DOHH2 (cell line): ENCODE measurements around the gene MXRA7.

Experiments used
- H3F3A ChIP-seq: fragments of 200-600 bp; sonication (generic), shearing (Covaris generic); 2 replicates; pipeline ENCODE4 v1.6.0; 2016; ENCODE audit warnings: antibody characterized with exemption, mild to moderate bottlenecking; ENCODE audit not compliant: control insufficient read depth, insufficient read depth
- H3K27ac ChIP-seq: fragments of 200-600 bp; sonication (generic); 2 replicates; pipeline ENCODE4 v1.5.1; 2014; ENCODE audit warnings: low read depth, mild to moderate bottlenecking, low read length, moderate library complexity
- H3K27me3 ChIP-seq: fragments of 200-600 bp; sonication (generic); 2 replicates; pipeline ENCODE4 v1.6.1; 2014; ENCODE audit warnings: mild to moderate bottlenecking, low read length, mixed read lengths; ENCODE audit not compliant: control insufficient read depth
- H3K36me3 ChIP-seq: fragments of 200-600 bp; sonication (generic); 2 replicates; pipeline ENCODE4 v1.6.1; 2014; ENCODE audit warnings: mild to moderate bottlenecking, low read length, moderate library complexity, mixed read lengths; ENCODE audit not compliant: control insufficient read depth
- H3K4me1 ChIP-seq: fragments of 200-600 bp; sonication (generic); 2 replicates; pipeline ENCODE4 v1.6.1; 2014; ENCODE audit warnings: mild to moderate bottlenecking, low read length, mixed read lengths; ENCODE audit not compliant: control insufficient read depth
- H3K4me2 ChIP-seq: fragments of 200-600 bp; sonication (generic); 2 replicates; pipeline ENCODE4 v1.6.0; 2014; ENCODE audit warnings: mild to moderate bottlenecking, low read length, moderate library complexity
- H3K4me3 ChIP-seq: fragments of 200-600 bp; sonication (generic); 2 replicates; pipeline ENCODE4 v1.5.1; 2014; ENCODE audit warnings: mild to moderate bottlenecking, low read length, mixed read lengths
- H3K79me2 ChIP-seq: fragments of 200-600 bp; sonication (generic); 2 replicates; pipeline ENCODE4 v1.6.1; 2014; ENCODE audit warnings: mild to moderate bottlenecking, low read length, mixed read lengths; ENCODE audit not compliant: control insufficient read depth
- H3K9me2 ChIP-seq: fragments of 200-600 bp; sonication (generic); replicated peaks from 2 replicates; pipeline ENCODE4 v1.6.1; 2014; ENCODE audit warnings: mild to moderate bottlenecking, low read length, mixed read lengths; ENCODE audit not compliant: control insufficient read depth
- H3K9me3 ChIP-seq: fragments of 200-600 bp; sonication (generic); 2 replicates; pipeline ENCODE4 v1.6.1; 2014; ENCODE audit warnings: antibody characterized with exemption, low read length, mixed read lengths; ENCODE audit not compliant: control insufficient read depth, insufficient read depth
- H4K20me1 ChIP-seq: fragments of 200-600 bp; sonication (generic); 2 replicates; pipeline ENCODE4 v1.6.0; 2014; ENCODE audit warnings: low read depth, mild to moderate bottlenecking, antibody characterized with exemption, low read length, moderate library complexity; ENCODE audit not compliant: control insufficient read depth, insufficient read depth
- EZH2phosphoT487 ChIP-seq: fragments of 200-600 bp; sonication (generic); IDR thresholded peaks from 2 replicates; pipeline ENCODE4 v1.6.1; 2017; ENCODE audit warnings: borderline replicate concordance, mild to moderate bottlenecking, antibody characterized with exemption, low read length, moderate library complexity, mixed read lengths
- TF ChIP-seq, protein P1 (sequence below): fragments of 200-600 bp; sonication (generic); IDR thresholded peaks from one replicate; pipeline ENCODE4 v1.5.1; 2014; ENCODE audit warnings: antibody characterized with exemption, mild to moderate bottlenecking, low read depth, low read length; ENCODE audit not compliant: poor library complexity, severe bottlenecking

The MXRA7 gene

DNA sequence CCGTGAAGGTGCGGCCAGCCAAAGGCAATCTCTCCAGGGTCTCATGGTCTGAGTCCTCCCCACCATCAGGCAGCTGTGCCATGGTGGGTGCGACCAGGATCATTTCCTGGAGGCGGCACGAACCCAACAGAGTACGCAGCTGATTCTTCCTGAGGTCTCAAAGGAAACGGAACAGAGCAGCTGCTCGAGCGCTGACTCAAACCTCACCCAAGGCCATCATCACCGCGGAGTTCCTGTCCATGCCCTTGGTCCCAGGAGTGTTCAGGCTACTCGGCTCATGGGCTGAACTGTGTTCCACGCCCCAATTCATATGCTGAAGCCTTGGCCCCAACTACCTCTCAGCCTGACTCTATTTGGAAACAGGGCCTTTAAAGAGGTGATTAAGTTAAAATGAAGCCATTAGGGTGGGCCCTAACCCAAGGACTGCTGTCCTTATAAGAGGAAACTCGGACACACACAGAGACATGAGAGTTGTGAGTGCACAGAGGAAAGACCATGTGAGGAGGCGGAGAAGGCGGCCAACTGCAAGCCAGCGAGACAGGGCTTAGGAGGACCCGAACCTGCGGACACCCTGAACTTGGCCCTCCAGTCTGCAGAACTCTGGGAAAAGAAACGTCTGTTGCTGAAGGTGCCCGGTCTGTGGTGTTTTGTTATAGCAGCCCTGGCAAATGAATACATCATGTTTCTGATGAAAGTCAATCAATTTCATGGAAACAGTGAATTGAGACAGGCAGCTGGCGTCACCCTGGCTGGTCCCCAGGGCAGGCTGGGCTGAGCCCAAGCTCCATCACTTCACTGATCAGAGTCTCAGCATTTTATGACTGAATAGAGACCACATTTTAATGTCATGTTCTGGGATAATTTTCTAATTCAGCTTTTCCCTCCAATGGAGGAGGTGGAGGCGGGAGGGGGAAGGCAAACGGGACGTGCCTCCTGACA, 13.7 kb downstream of the MXRA7 start:
- TF ChIP-seq, protein P1, sequence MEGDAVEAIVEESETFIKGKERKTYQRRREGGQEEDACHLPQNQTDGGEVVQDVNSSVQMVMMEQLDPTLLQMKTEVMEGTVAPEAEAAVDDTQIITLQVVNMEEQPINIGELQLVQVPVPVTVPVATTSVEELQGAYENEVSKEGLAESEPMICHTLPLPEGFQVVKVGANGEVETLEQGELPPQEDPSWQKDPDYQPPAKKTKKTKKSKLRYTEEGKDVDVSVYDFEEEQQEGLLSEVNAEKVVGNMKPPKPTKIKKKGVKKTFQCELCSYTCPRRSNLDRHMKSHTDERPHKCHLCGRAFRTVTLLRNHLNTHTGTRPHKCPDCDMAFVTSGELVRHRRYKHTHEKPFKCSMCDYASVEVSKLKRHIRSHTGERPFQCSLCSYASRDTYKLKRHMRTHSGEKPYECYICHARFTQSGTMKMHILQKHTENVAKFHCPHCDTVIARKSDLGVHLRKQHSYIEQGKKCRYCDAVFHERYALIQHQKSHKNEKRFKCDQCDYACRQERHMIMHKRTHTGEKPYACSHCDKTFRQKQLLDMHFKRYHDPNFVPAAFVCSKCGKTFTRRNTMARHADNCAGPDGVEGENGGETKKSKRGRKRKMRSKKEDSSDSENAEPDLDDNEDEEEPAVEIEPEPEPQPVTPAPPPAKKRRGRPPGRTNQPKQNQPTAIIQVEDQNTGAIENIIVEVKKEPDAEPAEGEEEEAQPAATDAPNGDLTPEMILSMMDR = no peak
- no peak for TF ChIP-seq EZH2phosphoT487
- no peak overlapping the region for H3K4me2 ChIP-seq
- no peak overlapping the region for H3K27ac ChIP-seq
- H4K20me1 ChIP-seq = no peaks in the 10 kb centered on the region
- no peaks in the 10 kb centered on the region for H3K9me3 ChIP-seq
- H3K4me1 ChIP-seq = no peaks in the 10 kb centered on the region
- peaks cover 39% of the 10 kb centered on the region for H3K27me3 ChIP-seq
- H3K79me2 ChIP-seq = no peaks in the 10 kb centered on the region
- no peak overlapping the region for H3K4me3 ChIP-seq
- H3F3A ChIP-seq = no peaks in the 10 kb centered on the region
- H3K36me3 ChIP-seq = no peaks in the 10 kb centered on the region
- no peaks in the 10 kb centered on the region for H3K9me2 ChIP-seq

DNA sequence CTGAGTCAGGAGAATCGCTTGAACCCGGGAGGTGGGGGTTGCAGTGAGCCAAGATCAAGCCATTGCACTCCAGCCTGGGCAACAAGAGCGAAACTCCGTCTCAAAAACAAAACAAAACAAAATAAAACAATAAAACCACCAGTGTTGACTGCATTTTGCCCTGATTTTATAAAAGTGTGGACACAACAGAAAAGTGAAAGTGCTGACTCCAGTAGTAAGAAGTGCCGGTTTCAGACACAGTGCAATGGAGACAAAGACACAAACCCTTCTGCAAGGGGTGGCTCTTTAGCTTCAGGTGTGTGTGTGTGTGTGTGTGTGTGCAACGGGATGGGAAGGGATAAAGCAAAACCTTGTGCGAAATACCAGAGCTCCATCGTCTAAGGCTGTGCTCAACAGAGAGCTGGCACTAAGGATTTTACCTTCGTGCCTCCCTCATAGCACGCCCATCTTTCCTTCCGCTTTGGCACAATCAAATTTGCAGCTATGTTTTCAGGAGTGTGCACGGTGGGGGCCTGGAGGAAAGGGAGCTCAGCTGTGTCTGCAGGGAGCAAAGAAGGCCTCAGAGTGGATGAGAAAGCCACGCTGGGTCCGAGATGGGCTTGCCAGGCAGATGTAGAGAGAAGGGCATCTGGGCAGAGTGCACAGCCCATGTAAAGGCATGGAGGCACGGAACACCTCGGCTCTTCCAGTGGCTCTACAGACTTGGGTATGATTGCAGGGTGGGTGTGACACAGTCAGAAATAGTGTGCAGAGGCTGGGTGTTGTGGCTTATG, 15.5 kb downstream of the MXRA7 start:
- Histone ChIP-seq H3K4me2 (no peak overlapping the region), H3K9me3 (no peaks in the 10 kb centered on the region), H3K9me2 (no peaks in the 10 kb centered on the region), H3K27ac (no peak overlapping the region), H3K27me3 (peaks cover 42% of the 10 kb centered on the region), H3F3A (no peaks in the 10 kb centered on the region), H3K4me1 (no peaks in the 10 kb centered on the region), H3K36me3 (no peaks in the 10 kb centered on the region), H3K4me3 (no peak overlapping the region), H3K79me2 (no peaks in the 10 kb centered on the region), H4K20me1 (no peaks in the 10 kb centered on the region)
- TF ChIP-seq EZH2phosphoT487 = no peak
- TF ChIP-seq, protein P1 = no peak

DNA sequence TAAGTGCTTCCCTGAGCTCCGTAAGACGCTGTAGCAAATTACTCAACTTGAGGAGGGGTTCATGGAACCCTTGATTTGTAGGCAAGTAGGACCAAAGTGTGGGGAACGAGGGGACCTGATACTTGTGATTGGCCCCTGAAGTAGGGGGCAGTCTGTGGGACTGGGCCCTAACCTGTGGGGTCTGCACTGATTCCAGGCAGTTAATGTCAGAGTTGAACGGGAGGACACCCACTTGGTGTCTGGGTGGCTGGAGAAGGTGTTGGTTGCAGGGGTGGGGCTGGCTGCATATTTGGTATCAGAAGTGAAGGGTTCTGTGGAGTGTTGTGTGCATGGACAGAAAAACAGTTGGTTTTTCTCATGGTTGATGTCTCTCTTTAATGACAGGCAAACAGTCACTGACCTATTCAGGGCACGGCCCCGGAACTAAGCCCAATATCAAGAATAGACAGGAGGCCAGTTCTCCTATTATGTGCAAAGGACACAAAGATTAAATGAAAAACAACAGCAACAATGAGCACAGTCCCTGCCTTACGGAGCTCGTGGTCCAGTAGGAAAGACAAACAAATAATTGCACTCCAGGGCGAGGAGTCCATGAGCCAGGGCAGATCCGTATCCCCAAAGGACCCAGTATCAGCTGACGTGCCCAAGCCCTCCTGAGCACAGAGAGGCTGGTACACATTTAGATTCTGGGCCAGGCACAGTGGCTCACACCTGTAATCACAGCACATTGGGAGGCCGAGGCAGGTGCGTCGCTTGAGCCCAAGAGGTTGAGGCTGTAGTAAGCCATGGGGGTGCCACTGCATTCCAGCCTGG, 19.2 kb downstream of the MXRA7 start:
- Histone ChIP-seq H3K4me1 (no peaks in the 10 kb centered on the region), H3K27ac (no peak overlapping the region), H3K27me3 (peaks cover 19% of the 10 kb centered on the region), H4K20me1 (no peaks in the 10 kb centered on the region), H3F3A (no peaks in the 10 kb centered on the region), H3K4me2 (no peak overlapping the region), H3K4me3 (no peak overlapping the region), H3K79me2 (no peaks in the 10 kb centered on the region), H3K9me2 (no peaks in the 10 kb centered on the region), H3K9me3 (no peaks in the 10 kb centered on the region), H3K36me3 (no peaks in the 10 kb centered on the region)
- TF ChIP-seq, protein P1 = no peak
- TF ChIP-seq EZH2phosphoT487 = no peak
